A172 (cell line): ENCODE results near the gene TOPBP1. TPM values are rescaled to one million over a fixed set of nuclear protein-coding genes. Genes with fewer than 3 reads are reported as not detected.

Source experiments
- DNase-seq: peaks from one replicate; pipeline ENCODE4 v3.0.0-alpha.2; 2015; ENCODE audit warnings: low spot score
- total RNA-seq: library from RNA; depleted of rRNA; stranded (reverse); fragments of >200 nt; shearing (Covaris generic); gene quantifications from 2 replicates; pipeline ENCODE4 v1.2.3, GENCODE V29; 2014

The TOPBP1 gene
- total RNA-seq, 1 experiment from 2014 or later: 73.0 TPM

DNA sequence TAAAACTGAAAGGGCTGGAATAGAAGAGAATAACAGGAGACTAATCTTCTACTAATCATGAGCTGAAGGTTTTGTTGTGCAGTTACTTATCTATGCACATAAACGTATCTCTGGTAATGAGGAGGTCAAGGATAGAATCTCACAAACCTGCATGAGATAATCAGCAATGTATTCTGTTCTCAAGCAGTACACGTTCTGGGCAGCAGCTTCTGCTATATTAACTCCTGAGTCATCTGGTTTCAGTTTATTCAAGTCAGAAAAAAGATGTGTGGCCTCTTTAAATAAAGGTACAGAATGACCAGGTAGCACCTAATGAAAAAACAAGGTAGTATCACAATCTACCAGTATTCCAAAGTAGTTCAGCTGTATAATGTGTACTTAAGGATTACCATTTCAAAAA, 53.4 kb downstream of the TOPBP1 start:
- DNase-seq: no peak

DNA sequence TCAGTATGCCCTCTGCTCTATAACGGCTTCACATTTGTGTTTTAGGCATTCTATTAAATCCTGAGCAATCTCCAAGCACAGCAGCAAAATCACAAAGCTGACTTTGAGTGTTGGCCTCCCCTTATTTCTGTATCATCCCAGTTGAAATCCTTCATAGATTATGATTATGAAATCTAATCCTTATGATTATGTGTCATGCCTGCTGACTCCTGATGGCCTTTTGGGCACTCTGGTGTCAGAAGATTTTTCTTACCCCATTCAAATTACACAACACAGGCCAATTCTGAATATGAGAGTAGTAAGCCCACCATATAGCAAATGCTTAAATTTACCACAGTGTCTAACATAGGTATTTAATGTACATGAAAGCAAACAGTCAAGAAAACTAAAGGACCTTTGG, 53.9 kb downstream of the TOPBP1 start:
- DNase-seq: no peak

DNA sequence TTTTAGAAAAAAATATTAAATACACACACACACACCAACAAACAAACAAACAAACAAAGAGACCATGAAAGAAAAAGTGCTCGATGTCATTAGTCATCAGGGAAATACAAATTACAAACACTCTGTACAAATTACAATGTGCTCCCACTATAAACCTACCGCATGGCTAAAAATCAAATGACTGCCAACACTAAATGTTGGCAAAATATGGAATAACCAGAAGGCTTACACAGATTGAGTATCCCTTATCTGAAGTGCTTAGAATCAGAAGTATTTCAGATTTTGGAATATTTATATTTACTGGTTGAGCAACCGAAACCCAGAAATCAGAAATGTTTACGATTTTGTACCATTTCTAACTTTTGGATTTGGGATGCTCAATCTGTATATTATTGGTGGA, 54.8 kb downstream of the TOPBP1 start:
- no peak for DNase-seq

DNA sequence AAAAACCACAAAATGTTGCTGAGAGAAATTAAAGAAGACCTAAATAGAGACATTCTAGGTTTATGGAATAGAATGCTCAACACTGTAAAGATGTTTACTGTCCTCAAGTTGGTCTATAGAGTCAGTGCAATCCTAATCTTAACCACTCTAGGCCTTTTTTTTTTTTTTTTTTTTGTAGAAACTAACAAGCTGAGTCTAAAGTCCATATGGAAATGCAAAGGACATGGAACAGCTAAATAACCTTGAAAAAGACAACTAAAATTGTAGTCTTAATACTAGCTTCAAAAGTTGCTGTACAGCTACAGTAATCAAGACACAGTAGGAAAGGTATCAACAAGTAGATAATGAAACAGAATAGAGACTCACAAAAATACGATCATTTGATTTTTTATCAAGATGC, 55.4 kb downstream of the TOPBP1 start:
- no peak for DNase-seq

DNA sequence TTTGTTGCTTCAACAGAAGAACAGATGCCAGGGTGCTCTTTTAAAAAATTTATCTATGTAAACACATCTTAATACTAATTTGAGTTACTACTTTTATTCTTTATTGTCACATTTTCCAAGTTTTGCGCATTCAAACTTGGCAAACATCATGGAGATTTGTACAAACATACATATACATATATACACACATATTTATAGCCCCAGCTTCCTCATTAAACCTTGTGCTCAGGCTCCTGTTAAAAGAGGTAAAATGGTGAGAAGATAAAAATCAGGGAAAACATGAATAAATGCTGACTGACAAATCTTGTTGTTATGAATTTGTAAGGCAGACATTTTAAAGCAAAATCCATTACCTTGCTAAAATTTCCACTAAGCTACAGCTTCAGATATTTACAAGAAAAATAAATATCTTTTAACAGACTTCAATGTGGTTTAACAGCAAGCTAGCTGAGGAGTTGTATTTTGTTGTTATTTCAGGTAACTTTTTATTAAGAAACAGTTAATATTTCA, 61.1 kb downstream of the TOPBP1 start:
- no peak for DNase-seq

DNA sequence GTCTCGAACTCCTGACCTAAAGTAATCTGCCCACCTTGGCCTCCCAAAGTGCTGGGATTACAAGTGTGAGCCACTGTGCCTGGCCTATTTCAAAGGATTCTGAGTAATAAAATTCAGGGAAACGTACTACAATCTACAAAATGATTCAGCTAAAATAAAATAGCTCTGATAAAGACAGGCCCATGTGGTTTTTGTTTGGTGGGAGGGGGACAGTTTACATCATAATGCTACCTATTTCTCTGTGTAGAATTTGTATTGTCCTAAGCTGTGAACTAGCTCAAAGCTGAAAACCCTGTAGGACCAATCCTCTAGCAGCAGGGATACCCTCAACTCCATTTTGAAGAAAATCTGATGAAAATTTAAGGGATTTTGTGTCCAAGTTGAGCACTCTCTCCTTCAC, 62.5 kb downstream of the TOPBP1 start:
- DNase-seq: no peak

DNA sequence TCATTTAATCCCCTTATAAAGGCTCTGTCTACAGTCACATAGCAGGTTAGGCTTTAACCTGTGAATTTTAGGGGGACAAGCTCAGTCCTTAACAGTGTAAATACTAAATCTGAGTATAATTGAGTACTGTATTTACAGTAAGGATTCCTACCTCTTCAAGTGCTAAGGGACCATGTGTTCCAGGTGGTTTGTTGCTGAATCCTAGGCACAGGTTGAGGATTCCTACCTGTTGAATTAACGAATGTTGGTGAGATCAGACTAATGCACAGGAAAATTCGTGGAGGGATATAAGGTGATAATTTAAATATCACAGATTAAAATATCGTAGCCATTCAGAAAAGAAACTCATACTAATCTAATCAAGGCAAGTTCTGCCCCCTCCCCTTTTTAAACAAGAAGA, 63.3 kb downstream of the TOPBP1 start:
- no peak for DNase-seq

DNA sequence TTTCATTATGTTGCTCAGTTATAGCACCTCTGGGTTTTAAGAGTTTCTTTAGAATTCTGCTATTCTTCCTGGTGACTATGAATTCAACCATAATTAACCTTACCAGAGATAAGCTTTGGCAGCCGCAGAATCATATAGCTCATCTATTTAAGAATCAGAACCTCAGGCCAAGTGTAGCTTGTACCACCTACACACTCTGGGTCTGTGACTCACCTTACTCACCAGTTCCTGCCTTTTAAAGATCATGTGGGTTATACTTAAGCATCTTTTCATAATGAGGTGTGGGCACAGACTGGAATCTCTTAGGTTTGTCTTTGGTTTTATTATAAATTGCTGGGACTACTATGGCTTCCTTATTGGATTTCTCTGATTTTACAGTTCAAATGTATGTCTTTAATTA, 66.4 kb downstream of the TOPBP1 start:
- peak; percentile 83 for DNase-seq

DNA sequence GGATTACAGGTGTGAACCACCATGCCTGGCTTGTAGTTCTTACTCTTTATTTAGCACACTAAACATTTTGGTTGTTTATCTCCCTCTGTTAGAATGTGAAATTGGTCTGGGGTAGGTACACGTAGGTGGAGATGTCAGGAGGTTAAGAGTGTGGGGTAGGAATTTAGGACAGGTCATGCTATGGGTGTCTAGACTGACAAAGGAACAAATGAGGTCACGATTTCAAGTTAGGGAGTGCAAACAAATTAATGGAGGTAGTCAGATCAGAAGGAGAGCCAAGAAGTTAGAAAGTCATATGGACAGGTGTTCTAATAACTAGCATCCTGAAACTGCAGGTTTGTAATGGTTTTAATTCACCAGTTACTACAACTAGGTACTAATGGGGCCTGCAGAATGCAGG, 68.5 kb downstream of the TOPBP1 start:
- DNase-seq: no peak

DNA sequence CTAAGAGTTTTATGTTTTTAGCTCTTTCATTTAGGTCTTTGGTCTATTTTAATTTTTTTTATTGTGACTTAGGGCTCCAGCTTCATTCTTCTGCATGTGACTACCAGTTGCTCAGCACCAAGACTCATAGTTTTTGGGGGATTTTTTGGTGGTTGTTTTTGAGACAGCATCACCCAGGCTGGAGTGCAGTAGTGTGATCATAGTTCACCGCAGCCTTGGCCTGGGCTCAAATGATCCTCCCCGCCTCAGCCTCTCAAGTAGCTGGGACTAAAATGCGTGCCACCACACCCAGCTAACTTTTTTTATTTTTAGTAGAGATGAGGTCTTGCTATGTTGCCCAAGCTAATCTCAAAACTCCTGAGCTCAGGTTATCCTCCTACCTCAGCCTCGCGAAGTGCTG, 68.9 kb downstream of the TOPBP1 start:
- no peak for DNase-seq

DNA sequence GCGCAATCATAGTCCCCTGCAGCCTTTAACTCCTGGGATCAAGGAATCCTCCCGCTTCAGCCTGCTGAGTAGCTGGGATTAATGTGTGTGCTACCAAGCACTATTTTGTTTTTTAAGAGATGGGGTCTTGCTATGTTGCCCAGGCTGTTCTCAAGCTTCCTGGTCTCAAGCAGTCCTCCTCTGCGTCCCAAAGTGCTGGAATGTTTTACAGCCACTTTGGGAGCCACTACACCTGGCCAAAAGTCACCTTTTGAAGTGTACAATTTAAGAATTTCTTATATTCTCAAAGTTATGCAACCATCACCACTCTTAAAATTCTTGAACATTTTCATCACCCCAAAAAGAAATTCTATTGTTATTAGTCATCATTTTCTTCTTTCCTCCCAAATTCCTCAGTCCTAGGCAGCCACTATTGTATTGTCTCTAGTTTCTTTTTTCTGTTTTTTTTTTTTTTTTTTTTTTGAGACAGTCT, 70.4 kb downstream of the TOPBP1 start:
- DNase-seq: peak; percentile 69

DNA sequence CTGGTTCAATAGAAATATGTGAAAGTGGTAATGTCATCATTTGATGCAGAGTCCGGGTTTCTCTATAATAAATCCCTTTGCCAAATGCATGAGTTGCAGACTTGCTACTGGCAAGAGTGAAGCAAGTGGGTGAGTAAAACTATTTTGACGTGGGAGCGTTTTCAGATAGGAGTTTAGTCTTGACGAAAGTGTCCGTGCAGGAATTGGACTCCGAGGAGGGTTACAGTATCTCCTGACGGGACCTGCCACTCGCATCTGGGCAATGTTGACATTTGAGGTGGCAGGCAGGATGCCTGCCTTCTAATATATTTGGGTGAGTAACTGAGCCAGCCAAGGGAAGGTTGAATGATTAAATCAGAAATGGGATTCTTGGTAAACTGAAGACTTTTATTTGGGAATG, 72.2 kb downstream of the TOPBP1 start:
- no peak for DNase-seq

DNA sequence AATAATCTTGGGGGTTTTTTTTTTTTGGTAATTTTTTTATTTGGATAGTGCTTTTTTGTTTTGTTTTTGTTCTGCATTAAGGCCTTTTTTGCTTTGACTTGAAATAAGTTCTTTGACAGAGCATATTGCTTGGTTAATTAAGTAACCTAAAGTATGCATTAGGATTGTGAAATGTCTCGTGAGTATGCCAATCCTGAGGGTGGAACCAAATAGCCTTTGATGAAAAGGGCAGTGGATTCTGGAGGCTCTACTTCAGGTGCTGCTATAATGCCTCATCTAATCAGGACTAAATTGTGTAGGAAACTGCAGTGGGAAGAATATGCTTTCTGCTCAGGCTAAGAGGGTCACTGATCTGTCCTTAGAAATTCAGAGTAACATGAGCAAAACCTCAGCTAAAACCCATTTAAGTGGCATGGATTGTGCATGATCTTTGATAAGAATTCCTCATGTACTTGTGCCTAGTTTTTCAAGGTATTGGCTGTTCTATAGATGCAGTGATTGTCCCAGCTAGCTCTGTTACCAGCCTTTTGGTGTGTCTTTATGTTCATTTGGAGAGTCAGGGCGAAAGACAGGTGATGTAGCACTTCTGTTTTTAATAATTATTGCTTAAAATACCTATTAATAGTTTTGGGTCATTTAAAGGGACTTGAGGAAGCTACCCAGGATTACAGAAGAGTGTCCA, 72.8 kb downstream of the TOPBP1 start:
- DNase-seq: no peak

DNA sequence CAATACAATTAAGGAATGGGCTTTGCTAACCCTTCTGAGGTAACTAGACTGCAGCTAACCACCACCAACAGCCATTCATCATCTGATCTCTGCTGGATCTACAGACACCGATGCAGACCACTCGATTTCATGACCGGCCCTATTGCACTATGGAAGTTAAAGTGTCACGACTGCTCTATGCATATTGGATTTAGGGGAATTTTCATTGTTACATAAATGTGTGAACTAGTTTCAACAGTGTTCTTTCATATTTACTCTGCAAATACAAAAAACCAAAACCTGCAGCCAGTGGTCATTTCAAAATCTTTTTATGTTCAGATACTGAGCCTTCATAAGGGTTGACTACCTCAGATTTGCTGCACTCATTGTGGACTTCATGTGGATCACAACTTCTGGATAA, 73.7 kb downstream of the TOPBP1 start:
- DNase-seq: no peak

DNA sequence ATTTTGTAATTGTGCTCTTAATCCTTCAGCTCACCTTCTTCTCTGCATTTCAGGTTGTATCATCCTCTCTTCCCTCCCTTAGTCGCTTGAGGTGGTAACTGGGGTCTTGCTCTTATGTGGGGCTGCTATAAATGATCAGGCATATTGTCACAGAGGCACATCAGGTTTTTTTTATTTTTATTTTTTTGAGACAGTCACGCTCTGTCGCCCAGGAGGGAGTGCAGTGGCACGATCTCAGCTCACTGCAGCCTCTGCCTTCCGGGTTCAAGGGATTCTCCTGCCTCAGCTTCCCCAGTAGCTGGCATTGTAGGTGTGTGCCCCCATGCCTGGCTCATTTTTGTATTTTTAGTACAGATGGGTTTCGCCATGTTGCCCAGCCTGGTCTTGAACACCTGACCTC, 78.3 kb downstream of the TOPBP1 start:
- no peak for DNase-seq

DNA sequence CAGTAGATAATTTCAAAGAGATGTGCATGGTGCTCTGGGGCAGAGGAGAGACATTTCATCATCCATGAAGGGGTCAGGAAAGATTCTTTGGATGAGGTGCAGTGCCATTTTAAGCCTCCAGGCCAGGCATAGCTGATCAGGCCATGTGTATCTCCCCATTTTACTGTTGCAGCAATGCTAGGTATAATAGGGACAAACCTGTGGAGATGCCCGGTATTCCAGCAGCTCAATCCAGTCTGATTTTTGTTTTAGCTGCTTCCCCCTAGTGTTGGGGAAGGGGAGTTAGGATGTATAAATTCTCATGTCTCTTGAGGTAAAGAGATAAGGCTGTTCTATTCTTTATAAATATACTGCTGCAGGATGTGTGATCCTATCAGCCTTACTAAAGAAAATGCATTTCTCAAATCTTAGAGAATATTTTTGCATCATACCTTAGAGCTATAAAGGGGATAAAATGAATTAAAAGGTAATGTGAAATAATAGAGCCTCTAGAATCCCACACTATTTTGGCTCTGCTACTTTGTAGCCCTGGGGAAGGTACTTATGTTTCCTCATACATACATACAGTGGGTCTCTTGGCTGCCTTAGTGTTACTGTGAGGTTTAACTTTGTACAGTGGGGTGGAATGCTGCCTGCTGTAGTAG, 83.1 kb downstream of the TOPBP1 start:
- peak; percentile 50 for DNase-seq

DNA sequence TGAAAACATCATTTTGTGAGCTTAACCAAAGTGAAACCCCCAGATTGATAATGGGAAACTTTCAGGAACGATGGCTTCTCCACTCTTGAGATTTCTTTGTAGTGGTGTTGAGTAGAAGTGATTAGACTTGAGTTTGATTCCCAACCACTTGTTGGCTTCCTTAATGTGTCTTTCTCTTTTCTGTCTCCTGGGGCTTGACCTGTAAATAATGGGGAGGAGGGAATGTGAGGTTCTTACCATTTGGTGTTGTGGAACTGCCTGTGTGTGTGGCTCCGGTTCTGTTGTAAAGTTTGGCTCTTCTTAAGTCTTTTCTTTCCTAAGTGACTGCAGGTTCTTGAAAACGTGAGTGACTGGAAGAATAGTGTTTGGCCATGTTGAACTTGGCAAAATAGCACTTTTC, 85.6 kb downstream of the TOPBP1 start:
- DNase-seq: no peak

DNA sequence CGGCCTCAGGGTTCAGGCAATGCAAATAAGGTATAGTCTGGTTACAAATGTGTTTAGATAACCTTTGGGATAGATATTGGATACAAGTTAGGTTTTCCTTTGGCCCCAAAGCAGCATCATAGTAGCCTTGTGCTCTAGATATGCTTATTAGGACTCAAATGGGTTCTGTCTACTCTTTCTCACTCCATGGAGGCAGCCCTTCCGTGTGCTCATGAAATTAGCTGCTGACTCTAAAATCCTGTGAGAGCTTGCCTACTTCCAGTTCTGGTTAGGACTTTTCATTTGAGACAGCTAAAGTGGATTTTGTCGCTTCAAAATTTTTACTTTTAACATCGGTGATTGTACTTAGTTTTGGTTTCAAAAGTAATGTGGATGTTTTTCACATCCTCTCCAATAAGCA, 86.7 kb downstream of the TOPBP1 start:
- DNase-seq: no peak

DNA sequence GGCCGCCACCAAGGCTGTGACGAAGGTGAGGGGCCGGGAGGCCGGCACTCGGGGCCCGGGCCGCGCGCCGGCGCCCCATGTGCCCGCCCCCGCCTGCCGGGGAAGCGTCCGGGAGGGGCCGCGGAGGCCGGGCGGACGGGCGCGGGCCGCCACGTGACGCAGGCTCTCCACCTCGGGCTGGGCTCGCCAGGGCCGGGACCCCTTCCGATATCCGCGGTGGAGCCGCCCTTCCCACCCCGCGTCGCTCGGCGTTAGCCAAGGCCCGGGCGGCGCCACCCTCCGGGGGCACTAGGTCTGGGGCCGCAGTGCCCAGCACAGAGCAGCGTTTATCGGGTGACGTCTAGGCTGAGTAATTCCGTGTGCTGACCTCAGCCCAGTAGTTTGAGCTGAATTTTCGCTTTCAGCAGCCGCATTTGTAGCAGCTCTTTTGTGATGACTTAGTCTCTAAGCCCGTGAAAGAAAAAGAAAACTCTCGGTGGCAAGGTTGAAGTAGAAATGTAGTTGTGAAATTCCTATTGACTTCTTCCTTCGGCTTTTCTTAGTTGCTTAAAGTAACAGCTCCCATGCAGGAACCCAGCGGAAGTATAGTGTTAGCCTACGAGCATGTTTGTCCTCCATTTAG, 87.4 kb downstream of the TOPBP1 start:
- peak; percentile 57 for DNase-seq

DNA sequence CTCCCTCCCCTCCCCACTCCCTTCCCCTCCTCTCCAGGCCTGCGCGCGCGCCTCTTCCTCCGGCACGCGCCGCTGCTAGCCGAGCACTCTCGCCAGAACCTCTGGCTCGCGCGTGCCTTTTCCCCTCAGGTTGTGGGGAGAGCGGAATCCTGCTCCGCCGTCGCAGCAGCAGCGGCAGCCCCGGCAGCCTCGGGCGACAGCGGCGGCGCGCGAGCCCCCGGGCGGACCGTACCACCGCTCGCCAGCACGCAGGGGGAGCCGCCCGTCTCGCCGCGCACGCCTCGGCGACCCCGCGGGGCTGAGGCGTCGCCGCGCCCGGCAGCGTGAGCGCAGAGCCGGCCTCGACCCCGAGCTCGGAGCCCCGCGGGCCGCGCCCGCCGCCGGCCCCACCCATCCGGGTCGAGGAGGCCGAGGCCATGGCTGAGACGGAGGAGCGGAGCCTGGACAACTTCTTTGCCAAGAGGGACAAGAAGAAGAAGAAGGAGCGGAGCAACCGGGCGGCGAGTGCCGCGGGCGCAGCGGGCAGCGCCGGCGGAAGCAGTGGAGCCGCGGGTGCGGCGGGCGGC, 88.0 kb downstream of the TOPBP1 start, which contains the start of gene CDV3:
Gene CDV3, plus strand, starts transcription at position 58 of the 566 bp plus-strand sequence. Its CDS starts 359 bp downstream, at position 417.
- no peak for DNase-seq

DNA sequence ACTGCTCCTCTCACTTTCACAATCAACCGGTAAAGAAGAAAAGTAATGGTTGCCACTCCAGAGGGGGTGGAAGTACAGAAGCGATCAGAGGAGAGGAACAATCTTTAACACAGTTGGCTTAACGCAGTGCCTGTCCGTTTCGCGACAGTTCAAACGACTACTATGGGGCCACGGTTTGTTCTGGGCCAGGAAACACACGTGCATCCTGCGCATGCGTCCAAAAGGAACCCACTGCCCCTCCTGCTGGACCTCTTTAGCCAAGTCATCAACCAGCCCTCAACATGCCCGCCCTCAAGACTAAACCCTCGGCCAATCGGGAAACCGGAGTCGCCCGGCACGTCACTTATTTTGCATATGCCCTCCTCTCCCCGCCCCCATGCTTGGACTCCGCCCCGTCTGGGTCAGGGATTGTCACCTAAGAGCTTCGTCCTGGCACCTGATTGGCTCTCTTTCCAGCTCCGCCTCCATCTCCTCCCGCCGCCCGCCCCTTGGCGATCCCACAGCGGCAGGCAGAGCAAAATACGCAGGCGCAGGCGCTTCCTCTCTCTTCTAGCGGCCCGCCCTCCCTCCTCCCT, 88.6 kb downstream of the TOPBP1 start:
- peak; percentile 100 for DNase-seq
